DMS53 (cell line): ENCODE data around the gene DOCK1.

Source experiments
- DNase-seq: peaks from one replicate; lab custom pipeline; 2025; lab: John Stamatoyannopoulos, UW

DOCK1 gene

GRCh38 chr10:127467811-127468210 lies 562.6 kb downstream of the DOCK1 start:
- DNase-seq: no peak

GRCh38 chr10:127468632-127469031 lies 563.4 kb downstream of the DOCK1 start:
- DNase-seq: no peak

- no peak for DNase-seq
Observed at GRCh38 chr10:127470911-127471310, 565.7 kb downstream of the DOCK1 start.

- DNase-seq: no peak
Observed at GRCh38 chr10:127472976-127473375, 567.7 kb downstream of the DOCK1 start.

- DNase-seq: no peak
Observed at GRCh38 chr10:127474501-127474900, 569.3 kb downstream of the DOCK1 start.

- DNase-seq: peak; percentile 15
Observed at GRCh38 chr10:127485153-127485857, 580.1 kb downstream of the DOCK1 start.

GRCh38 chr10:127486355-127486754 lies 581.1 kb downstream of the DOCK1 start:
- no peak for DNase-seq

GRCh38 chr10:127492607-127493250 lies 587.5 kb downstream of the DOCK1 start:
- peak; percentile 47 for DNase-seq

GRCh38 chr10:127496035-127496434 lies 590.8 kb downstream of the DOCK1 start:
- DNase-seq: no peak

GRCh38 chr10:127497685-127498084 lies 592.5 kb downstream of the DOCK1 start:
- DNase-seq: no peak

GRCh38 chr10:127498087-127498486 lies 592.9 kb downstream of the DOCK1 start:
- no peak for DNase-seq

- DNase-seq: no peak
Observed at GRCh38 chr10:127500127-127500526, 594.9 kb downstream of the DOCK1 start.
